NOMO-1 (cell line): Measurements from ENCODE around the gene PLXND1.
"Not testable (repeated sequence)": the region's sequence is repeated elsewhere in the genome, so short reads cannot be mapped to it uniquely, and the experiment has no call there.

ENCODE experiments used
- DNase-seq, 2 experiments: peaks; one replicate each; lab custom pipeline; 2025; ENCODE audit not compliant: unreplicated experiment in 2 of 2; lab: John Stamatoyannopoulos, UW

The PLXND1 gene

DNA sequence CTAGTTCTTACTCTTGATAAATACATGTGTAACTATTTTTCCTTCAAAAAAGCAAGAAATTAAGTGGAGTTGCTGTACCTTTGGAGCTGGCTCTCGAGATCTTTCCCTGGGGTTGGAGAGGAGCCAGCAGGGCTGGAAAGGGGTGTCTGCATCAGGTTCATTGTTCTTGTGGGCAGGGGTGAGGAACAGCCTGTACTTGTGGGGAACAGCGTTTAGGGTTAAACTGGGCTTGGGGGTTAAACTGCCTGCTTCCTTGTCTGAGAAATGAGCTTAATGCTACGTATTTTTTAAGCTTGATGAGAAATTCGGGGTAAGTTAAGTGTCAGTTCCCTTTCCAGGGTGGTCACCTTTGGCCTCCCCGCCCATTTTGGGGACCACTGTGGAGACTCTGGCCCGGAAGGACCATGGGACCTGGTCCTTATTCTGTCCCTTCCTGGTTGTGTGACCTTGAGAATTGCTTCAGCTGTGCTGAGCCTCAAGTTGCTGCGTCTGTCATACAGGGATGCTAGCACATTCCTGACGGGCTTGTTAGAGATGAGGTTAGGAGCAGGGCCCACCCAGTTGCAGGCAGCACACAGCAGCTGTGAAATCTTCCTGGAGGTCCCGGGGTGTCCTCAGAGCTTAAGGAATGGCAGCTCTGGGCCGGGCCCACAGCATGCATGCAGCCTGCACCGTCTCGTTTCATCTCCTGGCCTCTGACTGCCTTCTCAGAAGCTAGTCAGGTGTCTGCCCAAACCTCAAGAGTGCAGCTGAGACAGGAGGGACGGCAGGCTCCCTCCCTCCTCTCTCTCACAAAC lies 51.9 kb downstream of the PLXND1 start:
- DNase-seq, result peak; percentile 50 to 57

DNA sequence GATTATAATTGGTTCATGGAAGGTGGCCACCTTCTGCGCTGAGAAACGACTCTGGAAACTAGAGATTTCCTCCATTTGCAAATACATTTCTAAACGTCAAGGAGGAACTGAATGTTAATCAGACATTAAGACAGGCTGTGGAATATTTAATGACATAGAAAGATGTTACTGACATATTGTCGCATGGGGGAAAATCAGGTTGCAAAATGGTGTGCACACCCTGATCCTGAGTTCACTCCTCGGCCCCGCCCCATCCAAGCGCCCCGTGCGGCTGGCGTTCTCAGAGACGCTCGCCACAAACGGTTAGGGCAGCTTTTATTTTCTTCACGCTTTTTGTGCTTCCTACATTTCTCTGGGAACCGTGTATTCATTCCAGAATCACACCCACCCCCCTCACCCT lies 52.8 kb downstream of the PLXND1 start:
- peak; percentile 74 to 82 for DNase-seq

DNA sequence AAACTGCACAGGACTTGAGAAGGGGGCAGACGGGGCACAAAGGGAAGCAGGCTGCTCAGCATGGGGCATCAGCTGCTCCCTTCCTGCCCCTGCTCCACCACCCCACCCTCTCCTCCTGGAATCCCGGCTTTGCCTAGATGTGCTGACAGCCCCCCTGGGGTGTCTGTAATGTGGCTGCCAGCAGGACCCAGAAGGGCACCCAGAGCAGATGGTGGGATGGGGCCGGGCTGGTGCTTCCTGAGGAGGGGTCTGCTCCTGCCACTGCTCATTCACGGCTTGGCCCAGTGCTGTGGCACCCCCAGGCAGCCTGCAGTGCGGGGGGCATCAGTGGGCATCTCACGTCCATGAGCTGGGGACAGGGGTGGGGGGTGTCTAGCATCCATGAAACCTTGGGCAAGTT lies 53.3 kb downstream of the PLXND1 start:
- no peak for DNase-seq

DNA sequence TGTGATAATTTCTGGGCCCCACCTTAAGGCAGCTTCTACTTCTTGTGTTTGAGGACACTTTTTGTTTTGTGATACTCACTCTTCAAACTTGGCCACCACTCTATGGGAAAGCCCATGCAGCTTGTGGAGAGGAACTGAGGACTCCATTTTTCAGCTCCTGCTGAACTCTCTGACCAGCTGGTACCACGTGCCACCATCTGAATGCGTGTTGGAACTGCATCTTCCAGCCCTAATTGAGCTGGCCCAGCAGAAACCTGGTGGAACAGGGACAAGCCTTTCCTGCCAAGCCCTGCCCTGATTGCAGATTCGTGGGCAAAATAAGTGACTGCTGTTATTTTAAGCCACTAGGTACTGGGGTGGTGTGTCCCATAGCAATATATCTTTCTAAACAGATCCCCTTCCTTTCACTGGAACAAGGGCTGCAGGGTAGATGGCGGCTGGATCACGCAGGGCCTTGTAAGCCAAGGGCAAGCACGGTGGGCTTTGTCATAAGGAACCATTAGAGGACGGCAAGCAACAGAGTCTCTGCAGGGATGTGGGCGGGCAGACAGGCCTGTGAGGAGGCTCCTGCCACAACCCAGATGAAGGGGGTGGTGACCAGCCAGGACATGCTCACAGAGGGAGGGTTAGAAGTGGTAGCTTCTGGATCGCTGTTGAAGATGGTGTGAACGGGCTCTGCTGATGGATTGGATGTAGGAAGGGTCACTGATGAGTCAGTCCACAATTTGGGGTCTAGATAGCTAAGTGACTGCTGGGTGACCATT lies 54.0 kb downstream of the PLXND1 start:
- no peak for DNase-seq

DNA sequence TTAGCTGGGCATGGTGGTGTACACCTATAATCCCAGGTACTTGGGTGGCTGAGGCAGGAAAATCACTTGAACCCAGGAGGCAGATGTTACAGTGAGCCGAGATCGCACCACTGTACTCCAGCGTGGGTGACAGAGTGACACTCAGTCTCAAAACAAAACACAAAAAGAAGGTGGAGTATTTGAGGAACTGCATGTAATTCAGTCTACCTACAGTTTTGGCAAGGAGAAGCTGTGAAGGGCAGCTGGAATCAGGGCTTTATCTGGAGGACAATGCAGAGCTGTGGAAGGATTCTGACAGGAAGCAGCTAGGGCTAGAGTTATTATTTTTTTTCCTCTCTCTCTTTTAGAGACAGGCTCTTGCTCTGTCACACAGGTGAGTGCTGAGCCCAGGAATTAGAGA lies 56.7 kb downstream of the PLXND1 start:
- DNase-seq, result peak; percentile 30 to 60

DNA sequence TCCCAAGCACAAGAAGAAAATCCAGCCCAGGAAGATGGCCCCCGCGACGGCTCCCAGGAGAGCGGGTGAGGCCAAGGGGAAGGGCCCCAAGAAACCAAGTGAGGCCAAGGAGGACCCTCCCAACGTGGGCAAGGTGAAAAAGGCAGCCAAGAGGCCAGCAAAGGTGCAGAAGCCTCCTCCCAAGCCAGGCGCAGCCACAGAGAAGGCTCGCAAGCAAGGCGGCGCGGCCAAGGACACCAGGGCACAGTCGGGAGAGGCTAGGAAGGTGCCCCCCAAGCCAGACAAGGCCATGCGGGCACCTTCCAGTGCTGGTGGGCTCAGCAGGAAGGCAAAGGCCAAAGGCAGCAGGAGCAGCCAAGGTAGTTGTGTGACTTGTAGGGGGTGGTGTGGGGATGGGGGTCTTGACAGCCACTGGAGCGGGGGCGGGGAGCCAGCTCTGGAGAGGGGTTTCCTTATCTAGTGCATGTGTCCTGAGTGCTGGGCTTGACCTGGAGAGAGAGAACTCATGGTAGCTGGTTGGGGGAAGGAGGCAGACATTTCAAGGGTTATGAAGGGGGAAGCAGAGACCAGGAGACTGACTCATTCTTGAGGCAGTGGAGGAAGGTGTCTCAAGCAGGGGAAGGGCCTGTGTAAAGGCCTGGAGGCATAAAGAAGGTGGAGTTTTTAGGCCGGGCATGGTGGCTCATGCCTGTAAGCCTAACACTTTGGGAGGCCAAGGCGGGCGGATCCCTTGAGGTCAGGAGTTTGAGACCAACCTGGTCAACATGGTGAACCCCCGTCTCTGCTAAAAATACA lies 57.3 kb downstream of the PLXND1 start:
- peak; percentile 76 to 86 for DNase-seq

DNA sequence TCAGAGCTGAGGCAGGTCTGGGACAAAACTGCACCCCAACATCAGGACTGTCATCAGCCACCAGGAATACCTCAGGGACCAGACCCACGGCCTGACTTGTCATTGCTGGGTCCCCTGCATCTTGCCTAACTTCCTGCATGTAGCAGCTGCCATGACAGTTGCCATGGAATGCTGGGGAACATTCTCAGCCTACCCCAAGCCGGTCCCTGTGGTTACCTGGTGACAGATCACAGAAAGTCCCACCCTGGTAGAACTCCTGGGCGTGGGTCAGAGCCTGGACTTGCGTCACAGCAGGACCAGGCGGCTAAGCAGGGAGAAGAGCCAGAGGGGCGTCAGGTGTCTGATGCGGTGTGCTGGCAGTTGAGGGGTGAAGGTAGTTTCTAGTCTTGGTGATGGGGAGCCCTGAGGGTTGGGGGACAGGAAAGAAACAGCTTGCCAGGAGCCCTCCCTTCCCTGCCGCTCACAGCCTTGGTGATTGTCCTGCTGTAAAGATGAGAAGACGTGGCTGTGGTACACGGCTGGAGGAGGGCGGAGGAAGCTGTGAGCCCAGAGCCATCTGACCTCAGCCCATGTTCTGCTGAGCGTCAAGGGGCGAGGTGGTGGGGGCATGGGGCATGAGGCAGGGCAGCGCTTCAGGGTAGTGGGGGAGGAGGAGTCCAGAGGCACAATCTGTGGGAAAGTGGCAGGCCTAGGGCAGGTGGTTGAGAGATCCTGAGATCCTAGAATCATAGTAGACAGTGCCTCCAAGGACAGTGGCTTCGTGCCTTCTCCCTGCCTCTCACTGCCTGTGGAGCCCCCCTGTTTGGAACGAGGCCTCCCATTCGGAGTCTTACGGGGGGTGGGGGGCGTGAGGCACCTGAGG lies 58.1 kb downstream of the PLXND1 start:
- no peak for DNase-seq

DNA sequence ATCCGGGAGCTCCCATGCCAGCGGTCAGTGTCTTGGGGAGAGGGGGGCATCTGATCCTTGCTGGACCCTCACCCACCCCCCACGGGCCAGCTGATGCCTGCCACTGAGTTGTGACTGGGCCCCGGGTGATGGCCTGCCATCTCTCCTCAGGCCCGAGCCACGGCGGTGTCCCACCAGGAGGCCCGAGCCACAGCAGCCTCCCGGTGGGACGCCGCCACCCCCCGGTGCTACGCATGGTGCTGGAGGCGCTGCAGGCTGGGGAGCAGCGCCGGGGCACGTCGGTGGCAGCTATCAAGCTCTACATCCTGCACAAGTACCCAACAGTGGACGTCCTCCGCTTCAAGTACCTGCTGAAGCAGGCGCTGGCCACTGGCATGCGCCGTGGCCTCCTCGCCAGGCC lies 59.2 kb downstream of the PLXND1 start:
- DNase-seq, result no peak

DNA sequence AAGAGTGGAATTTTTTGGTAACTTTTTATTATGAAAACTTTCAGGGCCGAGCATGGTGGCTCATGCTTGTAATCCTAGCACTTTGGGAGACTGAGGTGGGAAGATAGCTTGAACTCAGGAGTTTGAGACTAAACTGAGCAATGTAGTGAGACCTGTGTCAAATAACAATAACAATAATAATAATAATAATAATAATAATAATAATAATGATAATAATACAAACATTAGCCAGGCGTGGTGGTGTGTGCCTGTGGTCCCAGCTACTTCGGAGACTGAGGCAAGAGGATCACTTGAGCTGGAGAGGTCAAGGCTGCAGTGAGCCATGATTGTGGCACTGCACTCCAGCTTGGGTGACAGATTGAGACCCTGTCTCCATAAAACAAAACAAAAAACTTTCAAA lies 60.5 kb downstream of the PLXND1 start:
- DNase-seq, result not testable (repeated sequence)

DNA sequence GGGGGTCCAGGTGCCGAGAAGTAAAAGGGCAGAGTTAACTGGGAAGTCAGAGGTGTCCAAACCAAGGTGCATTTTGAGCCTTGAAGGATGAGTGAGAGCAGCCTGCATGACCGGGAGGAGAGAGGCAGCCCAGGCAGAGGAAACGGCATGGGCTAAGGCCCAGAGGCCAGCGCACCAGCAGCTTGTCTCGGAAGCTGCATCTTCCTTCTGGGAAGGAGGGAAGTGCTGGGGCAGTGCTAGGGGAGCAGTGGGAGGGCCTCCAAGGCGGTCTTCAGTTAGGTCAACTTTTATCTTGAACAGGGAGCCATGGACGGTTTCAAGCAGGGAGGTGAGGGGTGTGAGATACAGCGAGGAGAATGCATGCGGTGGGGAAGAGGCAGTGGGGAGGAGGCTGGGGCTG lies 62.5 kb downstream of the PLXND1 start:
- no peak for DNase-seq

DNA sequence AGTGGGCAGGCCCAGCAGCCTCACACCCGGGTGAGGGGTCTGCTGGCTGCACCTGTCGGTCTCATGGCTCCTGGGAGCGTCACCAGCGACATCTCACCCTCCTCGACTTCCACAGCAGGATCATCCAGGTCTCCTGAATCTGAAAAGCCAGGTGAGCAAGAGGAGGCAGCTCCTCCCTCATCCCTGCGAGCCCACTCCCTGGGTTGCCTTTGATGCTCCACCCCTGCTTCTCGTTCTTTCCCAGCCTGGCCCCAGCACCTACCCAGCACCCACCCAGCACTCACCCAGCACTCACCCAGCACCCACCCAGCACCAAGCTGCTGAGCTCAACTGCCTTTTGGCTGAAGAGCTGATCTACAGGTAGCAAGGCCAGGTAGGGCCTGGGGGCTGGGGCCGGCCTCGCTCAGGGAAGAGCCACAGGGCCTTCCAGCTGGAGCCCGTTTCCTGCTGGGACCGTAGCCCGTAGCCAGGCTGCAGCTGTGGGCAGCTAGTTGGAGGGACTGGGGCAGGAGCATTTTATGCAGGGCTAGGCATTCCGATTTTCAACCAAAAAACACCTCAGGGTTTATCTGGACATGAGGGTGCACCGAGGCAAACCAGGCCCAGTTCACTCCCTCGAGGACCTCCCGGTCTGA lies 63.2 kb downstream of the PLXND1 start, which contains the start of gene H1-8:
TSS of gene H1-8 (plus strand) at position 20 of the 635 bp plus-strand sequence. CDS start at position 64, 44 bp downstream.
- DNase-seq, result no peak

DNA sequence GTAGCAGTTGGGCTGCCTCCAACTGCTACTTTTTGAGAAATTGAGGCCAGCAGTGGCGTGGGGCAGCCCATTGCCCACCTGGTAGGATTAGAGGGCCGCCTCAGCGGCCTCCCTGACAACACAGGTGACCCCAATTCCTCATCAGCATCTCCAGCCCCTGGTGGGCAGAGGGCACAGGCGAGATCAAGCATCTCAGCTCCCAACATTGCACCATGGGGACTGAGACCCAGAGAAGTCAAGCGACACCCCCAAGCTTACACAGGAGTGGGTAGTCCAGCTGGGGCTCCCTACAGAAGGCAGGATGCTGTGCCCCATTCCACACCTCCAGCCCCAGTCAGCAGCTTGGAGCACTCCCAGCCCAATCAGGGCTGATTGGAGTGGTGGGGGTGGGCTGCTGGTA lies 63.7 kb downstream of the PLXND1 start:
- DNase-seq, result no peak

DNA sequence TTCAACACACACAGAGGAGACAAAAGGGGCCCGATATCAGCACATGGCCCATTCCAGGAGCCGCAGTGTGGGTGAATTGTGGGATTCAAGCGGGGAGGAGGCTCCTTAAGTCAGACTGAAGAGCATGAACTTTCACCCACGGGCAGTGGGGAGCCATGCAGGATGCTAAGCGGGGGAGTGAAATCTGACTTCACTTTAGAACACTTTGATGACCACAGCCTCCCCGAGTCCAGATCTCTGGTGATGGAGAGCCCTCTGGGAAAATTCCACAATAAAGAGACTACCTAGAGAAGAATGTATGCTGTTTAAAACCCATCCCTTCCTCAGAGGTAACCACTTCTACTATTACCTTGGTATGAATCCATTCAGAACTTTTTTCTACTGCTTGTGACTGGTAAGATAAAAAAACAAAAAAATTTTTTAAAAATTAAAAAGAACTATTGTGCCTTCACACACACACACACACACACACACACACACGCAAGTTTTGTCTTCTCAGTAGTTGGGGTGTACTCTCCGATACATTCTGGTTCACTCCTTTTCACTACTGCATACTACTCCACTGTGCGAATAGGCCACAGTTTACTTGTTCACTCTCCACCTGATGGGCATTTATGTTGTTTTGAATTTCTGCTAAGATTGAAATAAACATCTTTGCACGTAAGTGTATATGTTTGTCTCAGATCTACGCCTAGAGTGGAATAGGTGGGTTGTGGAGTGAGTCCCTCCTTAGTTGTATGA lies 65.5 kb downstream of the PLXND1 start:
- DNase-seq, result no peak

DNA sequence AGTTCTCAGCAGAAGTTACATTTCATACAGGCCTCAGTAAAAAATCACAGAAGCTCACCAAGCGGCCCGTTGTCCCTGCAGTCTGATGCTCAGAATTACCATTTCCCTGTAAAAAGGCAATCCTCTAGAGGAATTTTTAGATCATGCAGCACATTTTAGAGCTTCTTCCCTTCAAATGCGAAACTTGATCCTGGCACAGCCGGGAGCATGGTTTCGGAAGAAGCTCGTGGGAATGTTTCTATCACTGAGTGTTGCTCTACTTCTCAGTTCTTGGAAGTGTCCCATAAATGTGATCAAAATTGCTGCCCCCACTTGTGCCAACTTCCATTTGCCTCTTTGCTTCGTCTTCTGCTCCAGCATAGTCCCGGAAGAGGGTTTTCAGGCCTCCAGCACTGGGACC lies 67.3 kb downstream of the PLXND1 start:
- DNase-seq, result no peak

DNA sequence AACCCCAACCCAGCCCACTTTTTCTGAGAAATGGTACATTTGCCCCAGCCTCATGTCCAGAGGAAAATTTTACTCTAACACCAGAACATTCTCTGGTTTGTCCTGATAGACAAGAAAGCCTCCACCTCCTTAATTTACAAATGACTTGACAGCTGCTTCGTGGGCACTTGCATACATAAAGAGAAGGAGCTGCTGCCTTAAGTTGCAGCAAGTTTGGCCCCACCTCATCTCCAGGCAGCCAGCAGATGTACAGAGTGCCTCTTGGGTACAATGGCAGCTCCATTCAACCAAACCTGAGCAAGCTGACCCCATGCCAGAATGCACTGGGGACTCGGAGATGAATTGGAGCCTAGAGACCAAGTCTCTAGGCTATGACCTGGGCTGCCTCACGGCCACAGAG lies 69.7 kb downstream of the PLXND1 start:
- DNase-seq, result no peak

DNA sequence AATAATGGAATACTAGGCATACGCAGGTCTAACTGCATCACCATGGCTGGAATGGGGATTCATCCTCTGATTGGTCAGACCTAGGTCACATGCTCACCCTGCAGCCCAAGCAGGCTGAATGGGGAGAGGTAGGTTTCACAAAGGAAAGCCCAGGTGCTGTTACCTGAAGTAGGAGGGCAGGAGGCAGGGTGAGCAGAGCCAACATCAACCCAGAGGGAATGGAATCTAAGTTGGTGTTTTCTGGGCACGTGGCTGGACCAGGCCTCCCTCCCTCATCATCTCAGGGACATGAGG lies 70.2 kb downstream of the PLXND1 start:
- DNase-seq, result no peak

DNA sequence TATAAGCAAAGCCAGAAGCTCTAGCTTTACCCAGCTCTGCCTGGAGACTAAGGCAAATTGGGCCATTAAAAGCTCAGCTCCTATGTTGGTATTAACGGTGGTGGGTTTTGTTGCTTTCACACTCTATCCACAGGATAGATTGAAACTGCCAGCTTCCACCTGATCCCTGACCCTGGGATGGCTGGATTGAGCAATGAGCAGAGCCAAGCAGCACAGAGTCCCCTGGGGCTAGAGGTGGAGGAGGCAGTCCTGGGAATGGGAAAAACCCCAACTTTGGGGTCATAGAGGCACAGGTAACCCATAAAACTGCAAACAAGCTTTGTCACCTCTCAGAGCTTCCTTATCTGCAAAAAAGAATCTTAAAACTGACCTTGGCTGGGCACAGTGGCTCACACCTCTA lies 71.4 kb downstream of the PLXND1 start:
- no peak for DNase-seq

DNA sequence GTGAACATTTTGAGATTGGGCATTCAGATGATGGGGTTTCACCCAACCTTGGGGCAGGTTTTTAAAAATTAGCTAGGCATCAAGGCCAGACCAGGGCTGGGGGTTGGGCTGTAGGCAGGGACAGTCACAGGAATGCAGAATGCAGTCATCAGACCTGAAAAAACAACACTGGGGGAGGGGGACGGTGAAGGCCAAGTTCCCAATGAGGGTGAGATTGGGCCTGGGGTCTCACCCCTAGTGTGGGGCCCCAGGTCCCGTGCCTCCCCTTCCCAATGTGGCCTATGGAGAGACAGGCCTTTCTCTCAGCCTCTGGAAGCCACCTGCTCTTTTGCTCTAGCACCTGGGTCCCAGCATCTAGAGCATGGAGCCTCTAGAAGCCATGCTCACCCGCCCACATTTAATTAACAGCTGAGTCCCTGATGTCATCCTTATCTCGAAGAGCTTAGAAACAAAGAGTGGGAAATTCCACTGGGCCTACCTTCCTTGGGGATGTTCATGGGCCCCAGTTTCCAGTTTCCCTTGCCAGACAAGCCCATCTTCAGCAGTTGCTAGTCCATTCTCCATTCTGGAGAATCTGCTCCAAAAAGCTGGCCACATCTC lies 71.9 kb downstream of the PLXND1 start:
- DNase-seq, result no peak

DNA sequence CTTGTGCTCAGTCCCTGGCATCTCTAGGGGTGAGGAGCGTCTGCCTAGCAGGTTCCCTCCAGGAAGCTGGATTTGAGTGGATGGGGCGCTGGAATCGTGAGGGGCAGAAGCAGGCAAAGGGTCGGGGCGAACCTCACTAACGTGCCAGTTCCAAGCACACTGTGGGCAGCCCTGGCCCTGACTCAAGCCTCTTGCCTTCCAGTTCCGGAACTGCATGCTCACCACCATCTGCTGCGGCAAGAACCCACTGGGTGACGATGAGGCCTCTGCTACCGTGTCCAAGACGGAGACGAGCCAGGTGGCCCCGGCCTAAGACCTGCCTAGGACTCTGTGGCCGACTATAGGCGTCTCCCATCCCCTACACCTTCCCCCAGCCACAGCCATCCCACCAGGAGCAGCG lies 73.1 kb downstream of the PLXND1 start:
- no peak for DNase-seq
